T-helper 2 cell treated with Interferon-gamma antibody and Interleukin-4, amounts not matched to agents 5 μg/mL and 100 μg/mL, for 36 hours (primary cell): ENCODE data around the gene GPX3.

Source experiments
- DNase-seq: peaks from one replicate; pipeline ENCODE4 v3.0.0; 2021; ENCODE audit warnings: low spot score
- H3K27ac Mint-ChIP-seq: one replicate; pipeline ENCODE4 v1.8.0; 2021; ENCODE audit warnings: mild to moderate bottlenecking, mixed read lengths
- H3K27me3 Mint-ChIP-seq: one replicate; pipeline ENCODE4 v1.8.0; 2021; ENCODE audit warnings: low read depth, mixed read lengths
- H3K36me3 Mint-ChIP-seq: one replicate; pipeline ENCODE4 v1.8.0; 2021; ENCODE audit warnings: low read depth, mixed read lengths
- H3K4me1 Mint-ChIP-seq: one replicate; pipeline ENCODE4 v1.8.0; 2021; ENCODE audit warnings: low read depth, mixed read lengths
- H3K4me3 Mint-ChIP-seq: one replicate; pipeline ENCODE4 v1.8.0; 2022; ENCODE audit warnings: mild to moderate bottlenecking, moderate library complexity, mixed read lengths
- H3K9me3 Mint-ChIP-seq: one replicate; pipeline ENCODE4 v1.8.0; 2021; ENCODE audit warnings: mixed read lengths

GPX3 gene

GRCh38 chr5:151033217-151033934, 13.0 kb downstream of the GPX3 start:
- no peak for DNase-seq
- Mint-ChIP-seq H3K36me3 (peaks cover 65% of the 10 kb centered on the region), H3K9me3 (no peaks in the 10 kb centered on the region), H3K27ac (no peak overlapping the region), H3K27me3 (no peaks in the 10 kb centered on the region), H3K4me3 (no peak overlapping the region), H3K4me1 (no peaks in the 10 kb centered on the region)

- H3K27me3 Mint-ChIP-seq = no peaks in the 10 kb centered on the region
- H3K9me3 Mint-ChIP-seq = no peaks in the 10 kb centered on the region
- no peaks in the 10 kb centered on the region for H3K4me1 Mint-ChIP-seq
- H3K4me3 Mint-ChIP-seq = no peak overlapping the region
- DNase-seq = no peak
- H3K27ac Mint-ChIP-seq = no peak overlapping the region
- H3K36me3 Mint-ChIP-seq = peaks cover 66% of the 10 kb centered on the region
Observed at GRCh38 chr5:151034422-151035379, 14.3 kb downstream of the GPX3 start.

- H3K4me3 Mint-ChIP-seq = no peak overlapping the region
- H3K27me3 Mint-ChIP-seq = no peaks in the 10 kb centered on the region
- peaks cover 59% of the 10 kb centered on the region for H3K36me3 Mint-ChIP-seq
- H3K9me3 Mint-ChIP-seq = no peaks in the 10 kb centered on the region
- H3K4me1 Mint-ChIP-seq = no peaks in the 10 kb centered on the region
- DNase-seq = no peak
- H3K27ac Mint-ChIP-seq = no peak overlapping the region
Observed at GRCh38 chr5:151036556-151036955, 16.2 kb downstream of the GPX3 start.

- H3K36me3 Mint-ChIP-seq = peaks cover 54% of the 10 kb centered on the region
- no peak for DNase-seq
- no peak overlapping the region for H3K4me3 Mint-ChIP-seq
- no peak overlapping the region for H3K27ac Mint-ChIP-seq
- no peaks in the 10 kb centered on the region for H3K4me1 Mint-ChIP-seq
- H3K27me3 Mint-ChIP-seq = no peaks in the 10 kb centered on the region
- H3K9me3 Mint-ChIP-seq = no peaks in the 10 kb centered on the region
Observed at GRCh38 chr5:151037561-151038411, 17.4 kb downstream of the GPX3 start.

GRCh38 chr5:151038412-151038745, 18.0 kb downstream of the GPX3 start:
- no peaks in the 10 kb centered on the region for H3K9me3 Mint-ChIP-seq
- no peak overlapping the region for H3K4me3 Mint-ChIP-seq
- no peaks in the 10 kb centered on the region for H3K27me3 Mint-ChIP-seq
- no peak overlapping the region for H3K27ac Mint-ChIP-seq
- H3K36me3 Mint-ChIP-seq = peaks cover 59% of the 10 kb centered on the region
- H3K4me1 Mint-ChIP-seq = no peaks in the 10 kb centered on the region
- DNase-seq = no peak

- peaks cover 58% of the 10 kb centered on the region for H3K36me3 Mint-ChIP-seq
- H3K27ac Mint-ChIP-seq = no peak overlapping the region
- no peaks in the 10 kb centered on the region for H3K9me3 Mint-ChIP-seq
- DNase-seq = no peak
- H3K27me3 Mint-ChIP-seq = no peaks in the 10 kb centered on the region
- no peak overlapping the region for H3K4me3 Mint-ChIP-seq
- no peaks in the 10 kb centered on the region for H3K4me1 Mint-ChIP-seq
Observed at GRCh38 chr5:151038801-151039238, 18.4 kb downstream of the GPX3 start.

- no peaks in the 10 kb centered on the region for H3K27me3 Mint-ChIP-seq
- H3K9me3 Mint-ChIP-seq = no peaks in the 10 kb centered on the region
- DNase-seq = no peak
- H3K4me3 Mint-ChIP-seq = no peak overlapping the region
- H3K4me1 Mint-ChIP-seq = no peaks in the 10 kb centered on the region
- no peak overlapping the region for H3K27ac Mint-ChIP-seq
- peaks cover 54% of the 10 kb centered on the region for H3K36me3 Mint-ChIP-seq
Observed at GRCh38 chr5:151039665-151040064, 19.3 kb downstream of the GPX3 start.

- Mint-ChIP-seq H3K36me3 (peaks cover 50% of the 10 kb centered on the region), H3K4me3 (no peak overlapping the region), H3K27ac (no peak overlapping the region), H3K27me3 (no peaks in the 10 kb centered on the region), H3K4me1 (no peaks in the 10 kb centered on the region), H3K9me3 (no peaks in the 10 kb centered on the region)
- no peak for DNase-seq
Observed at GRCh38 chr5:151040211-151040747, 19.9 kb downstream of the GPX3 start.

GRCh38 chr5:151041577-151042268, 21.3 kb downstream of the GPX3 start:
- no peak overlapping the region for H3K4me3 Mint-ChIP-seq
- H3K4me1 Mint-ChIP-seq = no peaks in the 10 kb centered on the region
- DNase-seq = no peak
- H3K9me3 Mint-ChIP-seq = no peaks in the 10 kb centered on the region
- H3K36me3 Mint-ChIP-seq = peaks cover 49% of the 10 kb centered on the region
- no peak overlapping the region for H3K27ac Mint-ChIP-seq
- no peaks in the 10 kb centered on the region for H3K27me3 Mint-ChIP-seq

- H3K27ac Mint-ChIP-seq = peak overlapping the region; percentile 38
- no peaks in the 10 kb centered on the region for H3K4me1 Mint-ChIP-seq
- peaks cover 47% of the 10 kb centered on the region for H3K36me3 Mint-ChIP-seq
- no peak overlapping the region for H3K4me3 Mint-ChIP-seq
- H3K27me3 Mint-ChIP-seq = no peaks in the 10 kb centered on the region
- no peak for DNase-seq
- no peaks in the 10 kb centered on the region for H3K9me3 Mint-ChIP-seq
Observed at GRCh38 chr5:151042453-151043093, 22.2 kb downstream of the GPX3 start.

- no peak overlapping the region for H3K4me3 Mint-ChIP-seq
- peaks cover 57% of the 10 kb centered on the region for H3K36me3 Mint-ChIP-seq
- H3K9me3 Mint-ChIP-seq = no peaks in the 10 kb centered on the region
- H3K27me3 Mint-ChIP-seq = no peaks in the 10 kb centered on the region
- DNase-seq = no peak
- H3K4me1 Mint-ChIP-seq = peaks cover 8% of the 10 kb centered on the region
- H3K27ac Mint-ChIP-seq = no peak overlapping the region
Observed at GRCh38 chr5:151047814-151048425, 27.5 kb downstream of the GPX3 start.

- Mint-ChIP-seq H3K4me1 (peaks cover 8% of the 10 kb centered on the region), H3K36me3 (peaks cover 53% of the 10 kb centered on the region), H3K27me3 (no peaks in the 10 kb centered on the region), H3K4me3 (no peak overlapping the region), H3K27ac (no peak overlapping the region), H3K9me3 (no peaks in the 10 kb centered on the region)
- no peak for DNase-seq
Observed at GRCh38 chr5:151048526-151048925, 28.1 kb downstream of the GPX3 start.
